ENCODE data around the gene CROCC.

GRCh38 chr1:16982902-16983301, 61.2 kb downstream of the CROCC start:
- no peak for TF ChIP-seq CTCF (IDR thresholded peaks at IDR 0.05)
- TF ChIP-seq EZH2phosphoT487 (IDR thresholded peaks at IDR 0.05): no peak

Data from neural progenitor cell (in vitro differentiated cells).